H9 (cell line): ENCODE results near the gene THSD7A. TPM values are rescaled to one million over a fixed set of nuclear protein-coding genes. Genes with fewer than 3 reads are reported as not detected.

Experiments used
- DNase-seq: peaks from one replicate; pipeline ENCODE4 v3.0.0-alpha.2; 2017
- H2AFZ ChIP-seq: one replicate; pipeline ENCODE4 v1.6.1; 2013; ENCODE audit warnings: mild to moderate bottlenecking, low read length, control low read depth, moderate library complexity
- H2AK5ac ChIP-seq: 2 replicates; pipeline ENCODE4 v1.6.1; 2013; ENCODE audit warnings: low read length, control low read depth, mixed read lengths; ENCODE audit not compliant: insufficient read length
- H2BK120ac ChIP-seq: one replicate; pipeline ENCODE4 v1.6.1; 2013; ENCODE audit warnings: low read depth, mild to moderate bottlenecking, low read length, control low read depth, inconsistent platforms; ENCODE audit not compliant: poor library complexity, severe bottlenecking
- H2BK12ac ChIP-seq: 2 replicates; pipeline ENCODE4 v1.6.1; 2013; ENCODE audit warnings: low read length, control low read depth, mixed read lengths, low read depth; ENCODE audit not compliant: insufficient read length
- H2BK15ac ChIP-seq: 2 replicates; pipeline ENCODE4 v1.6.1; 2013; ENCODE audit warnings: low read depth, low read length, control low read depth
- H2BK20ac ChIP-seq: one replicate; pipeline ENCODE4 v1.6.1; 2013; ENCODE audit warnings: low read depth, mild to moderate bottlenecking, low read length, control low read depth, inconsistent platforms; ENCODE audit not compliant: poor library complexity, severe bottlenecking
- H2BK5ac ChIP-seq: 2 replicates; pipeline ENCODE4 v1.6.1; 2013; ENCODE audit warnings: low read length, control low read depth, mixed read lengths; ENCODE audit not compliant: insufficient read length
- H3K14ac ChIP-seq: 2 replicates; pipeline ENCODE4 v1.6.1; 2013; ENCODE audit warnings: low read length, control low read depth; ENCODE audit not compliant: insufficient read depth
- H3K18ac ChIP-seq: 2 replicates; pipeline ENCODE4 v1.6.1; 2013; ENCODE audit warnings: low read depth, mild to moderate bottlenecking, mixed read lengths, low read length, control low read depth; ENCODE audit not compliant: insufficient read length
- H3K23ac ChIP-seq: 2 replicates; pipeline ENCODE4 v1.6.1; 2013; ENCODE audit warnings: low read length, control low read depth, mixed read lengths, low read depth; ENCODE audit not compliant: insufficient read length
- H3K23me2 ChIP-seq: 2 replicates; pipeline ENCODE4 v1.6.1; 2013; ENCODE audit warnings: low read depth, mild to moderate bottlenecking, mixed read lengths, low read length, control low read depth; ENCODE audit not compliant: insufficient read length, poor library complexity, severe bottlenecking
- H3K27ac ChIP-seq: 2 replicates; pipeline ENCODE4 v1.5.1; 2013; ENCODE audit warnings: low read length, control low read depth, mixed read lengths, low read depth; ENCODE audit not compliant: insufficient read length
- H3K27me3 ChIP-seq: 2 replicates; pipeline ENCODE4 v1.6.1; 2013; ENCODE audit warnings: low read length, control low read depth, inconsistent platforms; ENCODE audit not compliant: insufficient read depth
- H3K4ac ChIP-seq: 2 replicates; pipeline ENCODE4 v1.6.1; 2013; ENCODE audit warnings: low read depth, mild to moderate bottlenecking, control low read depth, inconsistent platforms, low read length, moderate library complexity
- H3K4me1 ChIP-seq: 2 replicates; pipeline ENCODE4 v1.6.1; 2013; ENCODE audit warnings: low read length, control low read depth, inconsistent platforms; ENCODE audit not compliant: insufficient read depth
- H3K4me2 ChIP-seq: 2 replicates; pipeline ENCODE4 v1.6.1; 2013; ENCODE audit warnings: low read length, control low read depth, mixed read lengths; ENCODE audit not compliant: insufficient read length, insufficient read depth
- H3K56ac ChIP-seq: 2 replicates; pipeline ENCODE4 v1.6.1; 2013; ENCODE audit warnings: low read depth, mild to moderate bottlenecking, mixed read lengths, low read length, control low read depth; ENCODE audit not compliant: insufficient read length
- H3K79me1 ChIP-seq: 2 replicates; pipeline ENCODE4 v1.6.1; 2013; ENCODE audit warnings: low read depth, mild to moderate bottlenecking, moderate library complexity, low read length, control low read depth, inconsistent platforms; ENCODE audit not compliant: insufficient read depth, poor library complexity, severe bottlenecking
- H3K79me2 ChIP-seq: 2 replicates; pipeline ENCODE4 v1.6.1; 2013; ENCODE audit warnings: low read length, control low read depth, inconsistent platforms; ENCODE audit not compliant: insufficient read depth
- H3K9ac ChIP-seq: 2 replicates; pipeline ENCODE4 v1.6.1; 2013; ENCODE audit warnings: low read length, control low read depth, mixed read lengths; ENCODE audit not compliant: insufficient read length; ENCODE audit errors: extremely low read depth
- H3K9me3 ChIP-seq: one replicate; pipeline ENCODE4 v1.6.1; 2013; ENCODE audit warnings: low read depth, low read length, inconsistent platforms; ENCODE audit not compliant: control insufficient read depth
- H3T11ph ChIP-seq: one replicate; pipeline ENCODE4 v1.6.1; 2013; ENCODE audit warnings: mild to moderate bottlenecking, low read length, control low read depth, inconsistent platforms
- H4K20me1 ChIP-seq: one replicate; pipeline ENCODE4 v1.6.1; 2013; ENCODE audit not compliant: control insufficient read depth, insufficient read length, insufficient read depth
- H4K5ac ChIP-seq: 2 replicates; pipeline ENCODE4 v1.6.1; 2013; ENCODE audit warnings: low read depth, mild to moderate bottlenecking, mixed read lengths, low read length, control low read depth; ENCODE audit not compliant: insufficient read length
- H4K8ac ChIP-seq: replicated peaks from 2 replicates; pipeline ENCODE4 v1.6.1; 2013; ENCODE audit warnings: low read length, control low read depth, mixed read lengths, low read depth; ENCODE audit not compliant: insufficient read length
- H4K91ac ChIP-seq: 2 replicates; pipeline ENCODE4 v1.6.1; 2013; ENCODE audit warnings: low read depth, mild to moderate bottlenecking, moderate library complexity, mixed read lengths, low read length, control low read depth; ENCODE audit not compliant: insufficient read length
- H3K27ac Mint-ChIP-seq, 3 experiments: 2 replicates in 2 of 3; 3 replicates in 1 of 3; pipeline ENCODE4 v1.8.0; 2020 to 2021; ENCODE audit warnings: mixed read lengths in 3 of 3, mild to moderate bottlenecking in 1 of 3, moderate library complexity in 1 of 3
- H3K27me3 Mint-ChIP-seq: 2 replicates; pipeline ENCODE4 v1.8.0; 2021; ENCODE audit warnings: low read depth, mild to moderate bottlenecking, moderate library complexity, mixed read lengths
- H3K36me3 Mint-ChIP-seq, 3 experiments: 2 replicates in 2 of 3; 3 replicates in 1 of 3; pipeline ENCODE4 v1.8.0; 2020 to 2021; ENCODE audit warnings: low read depth in 3 of 3, mixed read lengths in 3 of 3; ENCODE audit not compliant: insufficient read depth in 1 of 3
- H3K4me1 Mint-ChIP-seq, 2 experiments: 2 replicates each; pipeline ENCODE4 v1.8.0; 2020; ENCODE audit warnings: mixed read lengths in 2 of 2
- H3K4me3 Mint-ChIP-seq, 2 experiments: 2 replicates in 1 of 2; 3 replicates in 1 of 2; pipeline ENCODE4 v1.8.0; 2020 to 2021; ENCODE audit warnings: mild to moderate bottlenecking in 2 of 2, mixed read lengths in 2 of 2, moderate library complexity in 1 of 2
- H3K9me3 Mint-ChIP-seq, 2 experiments: 2 replicates in 1 of 2; 3 replicates in 1 of 2; pipeline ENCODE4 v1.8.0; 2020; ENCODE audit warnings: mild to moderate bottlenecking in 2 of 2, mixed read lengths in 2 of 2, moderate library complexity in 1 of 2
- WGBS: extraction: QIAGEN DNeasy Blood & Tissue Kit; methylation state at CpG from one replicate; pipeline ENCODE4 v1.1.7; 2013; ENCODE audit warnings: missing lambda C conversion rate, low lambda C conversion rate, mixed read lengths; ENCODE audit not compliant: insufficient read length; ENCODE audit errors: extremely low coverage; 5-methylcytosine and 5-hydroxymethylcytosine counted together
- total RNA-seq: library from RNA; stranded (reverse); gene quantifications from 2 replicates; pipeline ENCODE4 v1.2.1, GENCODE V29; 2021
- TF ChIP-seq, protein P1 (sequence below): fragments of 200-600 bp; sonication (generic); conservative IDR thresholded peaks from 3 replicates; pipeline ENCODE4 v1.8.0; 2021; ENCODE audit warnings: antibody characterized with exemption, mild to moderate bottlenecking

THSD7A gene
- total RNA-seq, 1 experiment from 2014 or later = 0.42 TPM

DNA sequence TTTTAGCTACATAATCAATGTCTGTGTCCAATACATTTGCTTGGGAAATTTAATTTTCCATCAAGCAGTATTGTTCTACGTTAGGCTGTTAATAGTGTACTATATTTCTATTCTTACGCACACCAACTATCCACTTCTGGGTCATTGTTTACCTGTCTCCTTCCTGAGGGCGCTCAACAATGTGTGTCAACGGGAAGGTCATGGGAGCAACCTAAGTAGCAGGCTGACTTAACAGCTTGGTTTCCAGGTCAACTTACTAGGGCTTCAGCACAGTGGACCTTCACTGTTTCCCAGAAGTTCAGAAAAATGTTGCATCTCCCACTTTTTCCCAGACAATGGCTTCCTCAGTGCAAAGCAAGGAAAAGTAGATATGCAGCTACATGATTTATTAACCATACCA is 13.7 kb downstream of the THSD7A start:
- no peak for DNase-seq
- H3K9ac ChIP-seq = no peak overlapping the region
- no peak overlapping the region for H3K4me2 ChIP-seq
- H4K20me1 ChIP-seq = no peaks in the 10 kb centered on the region
- no peak overlapping the region for H2BK120ac ChIP-seq
- H3K27ac Mint-ChIP-seq = no peak overlapping the region
- no peaks in the 10 kb centered on the region; a peak in 1 of 5 replicates for H3K9me3 Mint-ChIP-seq
- H2BK15ac ChIP-seq = no peak overlapping the region
- no peaks in the 10 kb centered on the region for H3K79me1 ChIP-seq
- no peak overlapping the region for H2BK20ac ChIP-seq
- no peaks in the 10 kb centered on the region for H3K79me2 ChIP-seq
- no peaks in the 10 kb centered on the region for H3K4me1 ChIP-seq
- H3K4ac ChIP-seq = no peak overlapping the region
- no peak overlapping the region for H2AFZ ChIP-seq
- no peaks in the 10 kb centered on the region for H3K27me3 Mint-ChIP-seq
- H3T11ph ChIP-seq = no peak overlapping the region
- H2BK12ac ChIP-seq = no peak overlapping the region
- no peaks in the 10 kb centered on the region for H3K9me3 ChIP-seq
- no peak overlapping the region for H2AK5ac ChIP-seq
- no peak overlapping the region for H3K4me3 Mint-ChIP-seq
- no peak overlapping the region for H2BK5ac ChIP-seq
- no peak overlapping the region for H3K18ac ChIP-seq
- TF ChIP-seq, protein P1, sequence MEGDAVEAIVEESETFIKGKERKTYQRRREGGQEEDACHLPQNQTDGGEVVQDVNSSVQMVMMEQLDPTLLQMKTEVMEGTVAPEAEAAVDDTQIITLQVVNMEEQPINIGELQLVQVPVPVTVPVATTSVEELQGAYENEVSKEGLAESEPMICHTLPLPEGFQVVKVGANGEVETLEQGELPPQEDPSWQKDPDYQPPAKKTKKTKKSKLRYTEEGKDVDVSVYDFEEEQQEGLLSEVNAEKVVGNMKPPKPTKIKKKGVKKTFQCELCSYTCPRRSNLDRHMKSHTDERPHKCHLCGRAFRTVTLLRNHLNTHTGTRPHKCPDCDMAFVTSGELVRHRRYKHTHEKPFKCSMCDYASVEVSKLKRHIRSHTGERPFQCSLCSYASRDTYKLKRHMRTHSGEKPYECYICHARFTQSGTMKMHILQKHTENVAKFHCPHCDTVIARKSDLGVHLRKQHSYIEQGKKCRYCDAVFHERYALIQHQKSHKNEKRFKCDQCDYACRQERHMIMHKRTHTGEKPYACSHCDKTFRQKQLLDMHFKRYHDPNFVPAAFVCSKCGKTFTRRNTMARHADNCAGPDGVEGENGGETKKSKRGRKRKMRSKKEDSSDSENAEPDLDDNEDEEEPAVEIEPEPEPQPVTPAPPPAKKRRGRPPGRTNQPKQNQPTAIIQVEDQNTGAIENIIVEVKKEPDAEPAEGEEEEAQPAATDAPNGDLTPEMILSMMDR = no peak
- WGBS = no CpG with 5 or more reads among the region's 4 CpGs
- H3K4me1 Mint-ChIP-seq = peaks cover 9% of the 10 kb centered on the region in 2 experiments
- H4K5ac ChIP-seq = no peak overlapping the region
- no peaks in the 10 kb centered on the region for H3K27me3 ChIP-seq
- H3K56ac ChIP-seq = no peak overlapping the region
- H3K27ac ChIP-seq = no peak overlapping the region
- no peak overlapping the region for H4K8ac ChIP-seq
- no peak overlapping the region for H4K91ac ChIP-seq
- no peak overlapping the region for H3K14ac ChIP-seq
- no peaks in the 10 kb centered on the region for H3K23me2 ChIP-seq
- peaks cover 0 to 2% (median 0%) of the 10 kb centered on the region in 3 experiments; a peak in 1 of 7 replicates for H3K36me3 Mint-ChIP-seq
- no peak overlapping the region for H3K23ac ChIP-seq
